Measurements from ENCODE around the gene DENND2A. TPM values are rescaled to one million over a fixed set of nuclear protein-coding genes. Genes with fewer than 3 reads are reported as not detected.
A peak's percentile ranks its signal among the peaks of the same experiment; 100 is the strongest.

DENND2A gene
- total and polyA plus RNA-seq, 3 experiments from 2014 or later = not detected

DNA sequence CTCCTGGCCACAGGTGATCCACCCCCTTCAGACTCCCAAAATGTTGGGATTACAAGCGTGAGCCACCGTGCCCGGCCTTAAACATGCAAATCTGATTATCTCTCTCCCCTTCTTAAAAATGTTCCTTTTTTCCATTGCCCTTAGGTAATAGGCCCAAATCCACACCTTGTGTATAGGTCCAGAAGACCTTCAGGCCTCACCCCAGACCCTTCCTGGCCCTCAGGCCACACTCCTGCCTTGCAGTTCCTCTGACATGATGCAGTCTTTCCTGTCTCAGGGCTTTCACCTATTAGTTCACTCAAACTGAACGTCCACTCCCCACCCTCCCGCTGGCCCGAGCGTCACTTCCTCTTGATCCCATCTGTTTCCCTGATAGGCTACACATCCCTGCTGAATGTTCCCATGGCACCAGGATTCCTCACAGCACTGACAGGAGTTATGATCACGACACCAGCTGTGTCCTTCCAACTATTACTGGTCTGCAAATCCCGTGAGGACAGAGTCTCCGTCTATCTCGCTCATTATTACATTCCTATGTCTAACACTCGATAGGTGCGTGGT, 46.4 kb downstream of the DENND2A start:
- POLR2A ChIA-PET = no interaction called here
- no peak overlapping the region for H3K4me3 ChIP-seq (ENCODE audit: low read length)
- H3K36me3 Mint-ChIP-seq = no peaks in the 10 kb centered on the region
- no peak overlapping the region for H3K27ac ChIP-seq (ENCODE audit: low read depth, low read length)
- H3K9me3 ChIP-seq (ENCODE audit: low read length) = no peaks in the 10 kb centered on the region
- no peak overlapping the region for H3K4me3 Mint-ChIP-seq
- no peaks in the 10 kb centered on the region for H3K4me1 ChIP-seq (ENCODE audit: insufficient read depth, low read length)
- DNase-seq = no peak
- CTCF ChIA-PET = no interaction called here
- peak overlapping the region in 1 of 8 donors; percentile 52 for H3K27ac Mint-ChIP-seq
- peaks cover 8 to 16% (median 9%) of the 10 kb centered on the region in 3 donors for H3K4me1 Mint-ChIP-seq
- H3K27me3 Mint-ChIP-seq = peaks cover 13 to 26% of the 10 kb centered on the region in 2 donors
- peaks cover 0 to 3% (median 0%) of the 10 kb centered on the region in 5 donors for H3K9me3 Mint-ChIP-seq
- H3K36me3 ChIP-seq (ENCODE audit: insufficient read depth, low read length) = no peaks in the 10 kb centered on the region
- peaks cover 8% of the 10 kb centered on the region for H3K27me3 ChIP-seq (ENCODE audit: insufficient read depth, low read length, poor library complexity, severe bottlenecking)

DNA sequence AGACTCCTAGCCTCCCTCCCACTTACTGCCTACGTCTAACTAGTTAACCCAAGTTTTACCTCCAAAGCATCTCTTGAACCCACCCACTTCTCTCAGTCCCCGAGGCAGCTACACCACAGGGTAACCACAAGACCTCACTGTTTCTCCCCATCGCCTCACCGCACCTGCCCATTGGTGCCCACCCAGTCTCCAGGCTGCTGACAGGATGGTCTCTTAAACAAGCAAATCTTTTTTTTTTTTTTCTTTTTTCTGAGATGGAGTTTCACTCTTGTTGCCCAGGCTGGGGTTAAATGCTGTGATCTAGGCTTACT, 47.0 kb downstream of the DENND2A start:
- no peaks in the 10 kb centered on the region for H3K9me3 ChIP-seq (ENCODE audit: low read length)
- H3K27me3 Mint-ChIP-seq = peaks cover 13 to 26% of the 10 kb centered on the region in 2 donors
- H3K4me3 Mint-ChIP-seq = peak overlapping the region in 1 of 7 donors; percentile 33
- peaks cover 0 to 3% (median 0%) of the 10 kb centered on the region in 5 donors for H3K9me3 Mint-ChIP-seq
- H3K36me3 ChIP-seq (ENCODE audit: insufficient read depth, low read length) = no peaks in the 10 kb centered on the region
- H3K27ac Mint-ChIP-seq = peak overlapping the region in 1 of 8 donors; percentile 21
- H3K4me1 ChIP-seq (ENCODE audit: insufficient read depth, low read length) = no peaks in the 10 kb centered on the region
- ChIA-PET POLR2A (no interaction called here), CTCF (no interaction called here)
- H3K4me1 Mint-ChIP-seq = peaks cover 8 to 16% (median 9%) of the 10 kb centered on the region in 3 donors
- H3K4me3 ChIP-seq (ENCODE audit: low read length) = no peak overlapping the region
- no peaks in the 10 kb centered on the region for H3K36me3 Mint-ChIP-seq
- H3K27ac ChIP-seq (ENCODE audit: low read depth, low read length) = no peak overlapping the region
- no peak for DNase-seq
- H3K27me3 ChIP-seq (ENCODE audit: insufficient read depth, low read length, poor library complexity, severe bottlenecking) = peaks cover 9% of the 10 kb centered on the region

DNA sequence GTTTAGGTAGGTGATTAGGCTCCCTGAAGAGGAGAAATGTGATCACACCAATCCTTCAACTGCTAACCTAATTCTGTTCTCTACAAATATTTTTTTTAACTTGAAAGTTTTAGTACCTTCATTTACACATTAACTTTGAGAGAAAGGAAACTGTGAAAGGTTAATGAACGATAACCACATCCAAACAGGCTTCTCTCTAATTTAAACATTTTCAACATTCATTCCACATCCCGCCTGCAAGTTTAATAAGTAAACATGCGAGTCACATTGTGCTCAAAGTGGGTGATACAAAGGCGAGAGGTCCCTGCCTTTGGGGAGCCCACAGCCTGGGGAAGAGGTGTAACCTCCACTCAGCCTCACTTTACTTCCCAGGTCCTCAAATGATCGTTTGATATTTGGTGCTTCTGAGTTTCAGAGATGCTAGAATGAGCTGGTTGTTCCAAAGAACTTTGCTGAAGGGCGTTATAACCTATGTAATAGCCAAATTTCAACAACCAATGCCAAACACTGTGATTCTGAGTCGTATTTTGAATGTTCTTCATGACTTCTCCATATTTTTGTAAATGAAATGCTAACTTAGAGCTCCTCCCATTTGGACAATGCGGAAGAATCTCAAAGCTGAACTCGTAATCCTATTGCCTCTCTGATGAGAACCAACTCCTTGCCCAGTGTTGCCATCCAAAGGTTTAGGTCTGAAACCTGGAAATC, 47.5 kb downstream of the DENND2A start:
- H3K36me3 ChIP-seq (ENCODE audit: insufficient read depth, low read length) = no peaks in the 10 kb centered on the region
- peaks cover 8 to 16% (median 9%) of the 10 kb centered on the region in 3 donors for H3K4me1 Mint-ChIP-seq
- no peak for DNase-seq
- peaks cover 0 to 3% (median 0%) of the 10 kb centered on the region in 5 donors for H3K9me3 Mint-ChIP-seq
- no peaks in the 10 kb centered on the region for H3K4me1 ChIP-seq (ENCODE audit: insufficient read depth, low read length)
- H3K27me3 Mint-ChIP-seq = peaks cover 13 to 26% of the 10 kb centered on the region in 2 donors
- H3K36me3 Mint-ChIP-seq = no peaks in the 10 kb centered on the region
- H3K27ac ChIP-seq (ENCODE audit: low read depth, low read length) = no peak overlapping the region
- POLR2A ChIA-PET = no interaction called here
- H3K9me3 ChIP-seq (ENCODE audit: low read length) = no peaks in the 10 kb centered on the region
- peaks cover 9% of the 10 kb centered on the region for H3K27me3 ChIP-seq (ENCODE audit: insufficient read depth, low read length, poor library complexity, severe bottlenecking)
- no peak overlapping the region for H3K27ac Mint-ChIP-seq
- no peak overlapping the region for H3K4me3 ChIP-seq (ENCODE audit: low read length)
- H3K4me3 Mint-ChIP-seq = no peak overlapping the region
- CTCF ChIA-PET = no interaction called here

DNA sequence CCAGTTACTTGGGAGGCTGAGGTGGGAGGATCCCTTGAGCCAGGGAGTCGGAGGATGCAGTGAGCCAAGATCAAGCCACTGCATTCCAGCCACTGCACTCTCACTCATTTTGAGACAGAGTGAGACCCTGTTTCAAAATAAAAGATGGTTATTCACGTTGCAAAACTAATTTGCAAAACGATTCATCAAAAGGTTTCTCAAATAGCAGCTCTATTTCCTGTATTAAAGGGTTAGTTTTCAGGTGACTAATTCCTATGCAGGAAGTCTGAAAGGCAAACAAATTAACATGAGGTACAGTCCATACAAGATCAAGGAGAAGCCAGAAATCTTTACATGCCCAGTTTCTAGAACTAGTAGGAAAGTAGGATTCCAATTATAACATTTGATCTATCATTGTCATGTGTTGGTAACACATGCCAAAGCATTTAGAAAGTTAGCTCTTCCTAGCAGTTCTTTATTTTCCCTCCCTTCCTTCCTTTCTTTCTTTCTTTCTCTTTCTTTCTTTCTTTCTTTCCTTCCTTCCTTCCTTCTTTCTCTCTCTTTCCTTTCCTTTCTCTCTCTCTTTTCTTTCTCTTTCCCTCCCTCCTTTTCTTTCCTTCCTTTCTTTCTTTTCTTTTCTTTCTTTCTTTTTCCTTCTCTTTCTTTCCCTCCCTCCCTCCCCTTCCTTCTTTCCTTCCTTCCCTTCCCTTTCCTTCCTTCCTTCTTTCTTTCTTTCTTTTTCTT, 49.3 kb downstream of the DENND2A start:
- DNase-seq = no peak
- Histone ChIP-seq H3K4me1 (ENCODE audit: insufficient read depth, low read length) (no peaks in the 10 kb centered on the region), H3K4me3 (ENCODE audit: low read length) (no peak overlapping the region), H3K36me3 (ENCODE audit: insufficient read depth, low read length) (no peaks in the 10 kb centered on the region), H3K27me3 (ENCODE audit: insufficient read depth, low read length, poor library complexity, severe bottlenecking) (peaks cover 9% of the 10 kb centered on the region), H3K9me3 (ENCODE audit: low read length) (no peaks in the 10 kb centered on the region), H3K27ac (ENCODE audit: low read depth, low read length) (no peak overlapping the region)
- H3K9me3 Mint-ChIP-seq = peaks cover 0 to 3% (median 0%) of the 10 kb centered on the region in 5 donors
- H3K4me3 Mint-ChIP-seq = no peak overlapping the region
- H3K4me1 Mint-ChIP-seq = peaks cover 8 to 16% (median 9%) of the 10 kb centered on the region in 3 donors
- POLR2A ChIA-PET = no interaction called here
- peak overlapping the region in 1 of 8 donors; percentile 66 for H3K27ac Mint-ChIP-seq
- no peaks in the 10 kb centered on the region for H3K36me3 Mint-ChIP-seq
- CTCF ChIA-PET = no interaction called here
- H3K27me3 Mint-ChIP-seq = peaks cover 9 to 26% of the 10 kb centered on the region in 2 donors

DNA sequence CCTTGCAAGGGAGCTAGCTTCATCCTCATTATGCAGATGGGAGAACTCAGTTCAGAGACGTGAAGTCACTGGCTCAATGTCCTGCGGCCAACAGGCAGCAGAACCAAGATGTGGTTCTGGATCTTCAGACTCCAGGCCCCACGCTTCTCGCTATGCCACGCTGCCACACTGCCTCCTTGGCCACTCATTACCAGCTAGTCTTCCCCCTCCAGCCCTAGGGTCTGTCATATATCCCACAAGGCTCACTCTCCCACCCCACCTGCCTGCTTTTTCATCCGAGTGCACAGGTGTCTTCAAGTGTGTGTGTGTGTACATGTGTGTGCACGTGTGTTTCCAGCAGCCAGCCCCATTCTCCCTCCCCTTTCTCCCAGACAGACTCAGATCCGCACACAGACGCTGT, 53.4 kb downstream of the DENND2A start:
- H3K4me3 ChIP-seq (ENCODE audit: low read length) = no peak overlapping the region
- POLR2A ChIA-PET = no interaction called here
- Mint-ChIP-seq H3K36me3 (no peaks in the 10 kb centered on the region), H3K9me3 (no peaks in the 10 kb centered on the region), H3K4me1 (peaks cover 0 to 5% (median 0%) of the 10 kb centered on the region in 3 donors), H3K4me3 (no peak overlapping the region), H3K27ac (no peak overlapping the region), H3K27me3 (peaks cover 3 to 16% of the 10 kb centered on the region in 2 donors)
- CTCF ChIA-PET = no interaction called here
- no peaks in the 10 kb centered on the region for H3K9me3 ChIP-seq (ENCODE audit: low read length)
- no peaks in the 10 kb centered on the region for H3K4me1 ChIP-seq (ENCODE audit: insufficient read depth, low read length)
- H3K36me3 ChIP-seq (ENCODE audit: insufficient read depth, low read length) = no peaks in the 10 kb centered on the region
- DNase-seq = no peak
- H3K27ac ChIP-seq (ENCODE audit: low read depth, low read length) = no peak overlapping the region
- peaks cover 3% of the 10 kb centered on the region for H3K27me3 ChIP-seq (ENCODE audit: insufficient read depth, low read length, poor library complexity, severe bottlenecking)

DNA sequence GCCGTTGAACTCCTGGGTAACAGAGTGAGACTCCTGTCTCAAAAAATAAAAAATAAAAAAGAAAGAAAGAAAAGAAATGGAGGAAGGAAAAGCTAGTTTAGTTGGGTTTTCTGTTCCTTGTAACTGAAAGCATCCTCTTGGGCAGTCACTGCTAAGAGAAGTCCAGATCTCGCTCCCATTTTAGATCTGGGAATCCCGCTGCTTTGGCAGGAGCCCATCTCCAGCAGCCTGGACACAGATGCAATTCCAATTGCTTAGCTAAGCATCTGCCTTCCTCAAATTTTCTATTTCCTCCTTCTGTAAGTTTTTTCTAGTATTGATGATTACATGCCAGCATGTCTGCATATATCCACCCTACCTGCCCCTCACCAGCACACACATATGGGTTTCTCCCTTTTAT, 54.1 kb downstream of the DENND2A start:
- no peak for DNase-seq
- Mint-ChIP-seq H3K27ac (no peak overlapping the region), H3K4me3 (no peak overlapping the region), H3K27me3 (peaks cover 3 to 16% of the 10 kb centered on the region in 2 donors), H3K36me3 (no peaks in the 10 kb centered on the region), H3K9me3 (no peaks in the 10 kb centered on the region), H3K4me1 (peaks cover 0 to 4% (median 0%) of the 10 kb centered on the region in 3 donors)
- Histone ChIP-seq H3K27ac (ENCODE audit: low read depth, low read length) (no peak overlapping the region), H3K4me3 (ENCODE audit: low read length) (no peak overlapping the region), H3K36me3 (ENCODE audit: insufficient read depth, low read length) (no peaks in the 10 kb centered on the region), H3K4me1 (ENCODE audit: insufficient read depth, low read length) (no peaks in the 10 kb centered on the region), H3K9me3 (ENCODE audit: low read length) (no peaks in the 10 kb centered on the region), H3K27me3 (ENCODE audit: insufficient read depth, low read length, poor library complexity, severe bottlenecking) (peaks cover 3% of the 10 kb centered on the region)
- POLR2A ChIA-PET = no interaction called here
- CTCF ChIA-PET = no interaction called here

DNA sequence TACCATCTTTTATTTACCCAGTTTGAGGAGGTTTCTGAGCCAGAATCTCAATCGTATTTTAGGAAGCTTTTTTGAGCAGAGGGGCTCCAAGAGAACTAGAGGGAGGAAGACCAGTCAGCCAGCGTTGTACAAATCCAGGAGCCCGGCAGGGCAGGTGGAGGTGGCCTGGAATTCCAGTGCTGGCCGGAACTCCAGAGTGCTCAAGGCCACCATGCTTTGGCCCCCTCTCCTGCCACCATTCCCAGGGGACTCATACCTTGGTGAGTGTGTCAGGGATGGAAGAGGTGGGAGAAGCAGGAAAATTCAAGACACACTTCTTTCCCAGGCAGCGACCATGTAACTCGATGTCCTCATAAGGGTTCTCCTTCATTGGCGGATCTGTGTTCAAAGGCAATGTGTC, 55.3 kb downstream of the DENND2A start:
- H3K27ac ChIP-seq (ENCODE audit: low read depth, low read length) = no peak overlapping the region
- ChIA-PET POLR2A (no interaction called here), CTCF (no interaction called here)
- Mint-ChIP-seq H3K27me3 (peaks cover 8 to 20% of the 10 kb centered on the region in 2 donors), H3K4me3 (no peak overlapping the region), H3K27ac (peak overlapping the region in 1 of 8 donors; percentile 39), H3K9me3 (no peaks in the 10 kb centered on the region), H3K36me3 (no peaks in the 10 kb centered on the region), H3K4me1 (no peaks in the 10 kb centered on the region)
- H3K4me3 ChIP-seq (ENCODE audit: low read length) = no peak overlapping the region
- H3K36me3 ChIP-seq (ENCODE audit: insufficient read depth, low read length) = no peaks in the 10 kb centered on the region
- H3K27me3 ChIP-seq (ENCODE audit: insufficient read depth, low read length, poor library complexity, severe bottlenecking) = peaks cover 3% of the 10 kb centered on the region
- no peaks in the 10 kb centered on the region for H3K4me1 ChIP-seq (ENCODE audit: insufficient read depth, low read length)
- DNase-seq = no peak
- H3K9me3 ChIP-seq (ENCODE audit: low read length) = no peaks in the 10 kb centered on the region

DNA sequence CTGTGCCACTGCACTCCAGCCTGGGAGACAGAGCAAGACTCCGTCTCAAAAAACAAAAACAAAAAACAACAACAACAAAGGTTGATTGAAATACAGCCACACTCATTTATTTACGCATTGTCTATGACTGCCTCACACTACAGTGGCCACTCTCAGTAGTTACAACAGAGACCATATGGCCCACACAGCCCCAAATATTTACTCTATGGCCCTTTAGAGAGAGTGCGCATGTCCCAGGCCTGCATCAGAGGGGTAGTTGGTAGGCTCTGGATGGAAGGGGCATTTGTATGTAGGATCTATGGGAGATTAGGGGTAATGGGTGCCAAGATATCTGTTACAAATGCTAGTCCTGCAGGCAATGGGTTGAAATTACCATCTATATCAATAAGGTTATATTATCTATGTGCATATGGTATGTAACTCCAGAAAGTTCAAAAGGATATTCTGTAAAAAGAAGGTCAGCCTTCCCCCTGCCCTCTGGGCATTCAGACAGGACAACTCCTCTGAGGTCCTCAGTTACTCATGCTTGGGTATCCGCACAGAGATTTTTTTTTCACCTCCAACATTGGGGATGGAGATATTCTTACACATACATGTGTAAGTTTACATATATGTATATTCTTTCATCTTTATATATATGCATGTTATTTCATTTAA, 56.3 kb downstream of the DENND2A start:
- Histone ChIP-seq H3K27ac (ENCODE audit: low read depth, low read length) (no peak overlapping the region), H3K9me3 (ENCODE audit: low read length) (no peaks in the 10 kb centered on the region), H3K4me3 (ENCODE audit: low read length) (no peak overlapping the region), H3K27me3 (ENCODE audit: insufficient read depth, low read length, poor library complexity, severe bottlenecking) (peaks cover 2% of the 10 kb centered on the region), H3K36me3 (ENCODE audit: insufficient read depth, low read length) (no peaks in the 10 kb centered on the region), H3K4me1 (ENCODE audit: insufficient read depth, low read length) (no peaks in the 10 kb centered on the region)
- ChIA-PET CTCF (no interaction called here), POLR2A (no interaction called here)
- Mint-ChIP-seq H3K4me1 (no peaks in the 10 kb centered on the region), H3K9me3 (no peaks in the 10 kb centered on the region), H3K27ac (no peak overlapping the region), H3K27me3 (peaks cover 8 to 23% of the 10 kb centered on the region in 2 donors), H3K4me3 (no peak overlapping the region), H3K36me3 (no peaks in the 10 kb centered on the region)
- DNase-seq = no peak

Measured in CD8-positive, alpha-beta memory T cell (primary cell).